Coronary artery (tissue), 2 donors: Measurements from ENCODE around the gene PREX1.
"Not testable (repeated sequence)": the region's sequence is repeated elsewhere in the genome, so short reads cannot be mapped to it uniquely, and the experiment has no call there.

ENCODE experiments used
- DNase-seq: peaks from one replicate; pipeline ENCODE4 v3.0.0-alpha.2; 2017; ENCODE audit warnings: low spot score
- H3K27ac ChIP-seq, 2 donors: fragments of 200-600 bp; sonication (generic); one replicate each; pipeline ENCODE4 v1.5.1; 2016 to 2019
- H3K4me3 ChIP-seq: fragments of 200-600 bp; sonication (generic); 2 replicates; pipeline ENCODE4 v1.5.1; 2016; ENCODE audit warnings: mild to moderate bottlenecking, moderate library complexity
- TF ChIP-seq, protein P1 (sequence below): fragments of 200-600 bp; sonication (generic); IDR thresholded peaks from one replicate; pipeline ENCODE4 v1.5.1; 2019; ENCODE audit warnings: antibody characterized with exemption

PREX1 gene, protein sequence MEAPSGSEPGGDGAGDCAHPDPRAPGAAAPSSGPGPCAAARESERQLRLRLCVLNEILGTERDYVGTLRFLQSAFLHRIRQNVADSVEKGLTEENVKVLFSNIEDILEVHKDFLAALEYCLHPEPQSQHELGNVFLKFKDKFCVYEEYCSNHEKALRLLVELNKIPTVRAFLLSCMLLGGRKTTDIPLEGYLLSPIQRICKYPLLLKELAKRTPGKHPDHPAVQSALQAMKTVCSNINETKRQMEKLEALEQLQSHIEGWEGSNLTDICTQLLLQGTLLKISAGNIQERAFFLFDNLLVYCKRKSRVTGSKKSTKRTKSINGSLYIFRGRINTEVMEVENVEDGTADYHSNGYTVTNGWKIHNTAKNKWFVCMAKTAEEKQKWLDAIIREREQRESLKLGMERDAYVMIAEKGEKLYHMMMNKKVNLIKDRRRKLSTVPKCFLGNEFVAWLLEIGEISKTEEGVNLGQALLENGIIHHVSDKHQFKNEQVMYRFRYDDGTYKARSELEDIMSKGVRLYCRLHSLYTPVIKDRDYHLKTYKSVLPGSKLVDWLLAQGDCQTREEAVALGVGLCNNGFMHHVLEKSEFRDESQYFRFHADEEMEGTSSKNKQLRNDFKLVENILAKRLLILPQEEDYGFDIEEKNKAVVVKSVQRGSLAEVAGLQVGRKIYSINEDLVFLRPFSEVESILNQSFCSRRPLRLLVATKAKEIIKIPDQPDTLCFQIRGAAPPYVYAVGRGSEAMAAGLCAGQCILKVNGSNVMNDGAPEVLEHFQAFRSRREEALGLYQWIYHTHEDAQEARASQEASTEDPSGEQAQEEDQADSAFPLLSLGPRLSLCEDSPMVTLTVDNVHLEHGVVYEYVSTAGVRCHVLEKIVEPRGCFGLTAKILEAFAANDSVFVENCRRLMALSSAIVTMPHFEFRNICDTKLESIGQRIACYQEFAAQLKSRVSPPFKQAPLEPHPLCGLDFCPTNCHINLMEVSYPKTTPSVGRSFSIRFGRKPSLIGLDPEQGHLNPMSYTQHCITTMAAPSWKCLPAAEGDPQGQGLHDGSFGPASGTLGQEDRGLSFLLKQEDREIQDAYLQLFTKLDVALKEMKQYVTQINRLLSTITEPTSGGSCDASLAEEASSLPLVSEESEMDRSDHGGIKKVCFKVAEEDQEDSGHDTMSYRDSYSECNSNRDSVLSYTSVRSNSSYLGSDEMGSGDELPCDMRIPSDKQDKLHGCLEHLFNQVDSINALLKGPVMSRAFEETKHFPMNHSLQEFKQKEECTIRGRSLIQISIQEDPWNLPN (N-terminal part only)

DNA sequence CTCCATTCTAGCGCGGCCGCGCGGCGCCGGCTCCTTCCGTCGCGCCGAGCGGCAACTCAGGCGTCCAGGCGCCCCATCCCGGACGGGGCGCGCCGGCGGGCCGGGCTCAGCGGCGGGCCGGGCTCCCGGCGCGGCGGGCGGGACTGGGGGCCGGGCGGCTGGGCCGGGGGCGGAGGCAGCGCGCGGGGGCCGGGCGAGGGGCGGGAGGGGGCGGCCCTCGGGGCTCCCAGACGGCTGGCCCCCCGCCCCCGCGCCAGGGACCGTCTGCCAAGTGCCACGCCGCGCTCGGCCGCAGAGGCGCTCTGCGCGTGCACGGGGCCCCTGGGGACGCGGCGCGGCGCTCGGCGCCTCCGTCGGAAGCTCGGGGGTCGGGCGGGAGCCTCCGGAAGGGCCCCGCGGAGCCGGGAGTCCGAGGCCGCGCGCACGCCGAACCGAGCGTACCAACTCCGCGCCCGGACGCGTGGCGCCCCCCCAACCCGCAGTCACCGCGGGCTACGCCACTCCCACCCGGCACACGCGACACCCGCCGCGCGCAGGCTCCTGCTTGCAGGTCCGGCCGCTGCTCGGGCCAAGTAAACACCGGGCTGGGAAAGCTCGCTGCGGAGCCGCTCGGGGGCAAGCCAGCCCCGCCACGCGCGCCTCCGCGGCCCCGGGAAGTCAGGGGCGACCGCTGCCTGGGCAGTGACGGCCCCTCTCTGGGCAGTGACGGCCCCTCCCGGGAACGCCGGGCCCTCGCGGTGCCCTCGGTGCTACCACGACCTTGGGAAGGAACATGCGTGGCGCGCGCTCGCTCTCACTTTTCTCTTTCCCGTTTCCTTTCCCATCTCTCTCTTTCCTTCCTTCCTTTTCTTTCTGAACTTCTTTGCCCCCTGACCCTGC is at the start of gene PREX1:
TSS of gene PREX1 (minus strand) at position 145 of the 879 bp plus-strand sequence. CDS start at position 6, 139 bp downstream.
- peak; percentile 84 for DNase-seq
- Histone ChIP-seq H3K27ac (peak within 1 kb of the TSS; percentile 73 to 87), H3K4me3 (peak within 1 kb of the TSS; percentile 84)
- TF ChIP-seq, protein P1, sequence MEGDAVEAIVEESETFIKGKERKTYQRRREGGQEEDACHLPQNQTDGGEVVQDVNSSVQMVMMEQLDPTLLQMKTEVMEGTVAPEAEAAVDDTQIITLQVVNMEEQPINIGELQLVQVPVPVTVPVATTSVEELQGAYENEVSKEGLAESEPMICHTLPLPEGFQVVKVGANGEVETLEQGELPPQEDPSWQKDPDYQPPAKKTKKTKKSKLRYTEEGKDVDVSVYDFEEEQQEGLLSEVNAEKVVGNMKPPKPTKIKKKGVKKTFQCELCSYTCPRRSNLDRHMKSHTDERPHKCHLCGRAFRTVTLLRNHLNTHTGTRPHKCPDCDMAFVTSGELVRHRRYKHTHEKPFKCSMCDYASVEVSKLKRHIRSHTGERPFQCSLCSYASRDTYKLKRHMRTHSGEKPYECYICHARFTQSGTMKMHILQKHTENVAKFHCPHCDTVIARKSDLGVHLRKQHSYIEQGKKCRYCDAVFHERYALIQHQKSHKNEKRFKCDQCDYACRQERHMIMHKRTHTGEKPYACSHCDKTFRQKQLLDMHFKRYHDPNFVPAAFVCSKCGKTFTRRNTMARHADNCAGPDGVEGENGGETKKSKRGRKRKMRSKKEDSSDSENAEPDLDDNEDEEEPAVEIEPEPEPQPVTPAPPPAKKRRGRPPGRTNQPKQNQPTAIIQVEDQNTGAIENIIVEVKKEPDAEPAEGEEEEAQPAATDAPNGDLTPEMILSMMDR = no peak

- Histone ChIP-seq H3K27ac (no peak overlapping the region), H3K4me3 (no peak overlapping the region)
- no peak for DNase-seq
- TF ChIP-seq, protein P1 = no peak
These were observed 49.5 kb upstream of the PREX1 start for GRCh38 chr20:48877304-48877703.

- TF ChIP-seq, protein P1 = no peak
- no peak for DNase-seq
- no peak overlapping the region for H3K27ac ChIP-seq
- H3K4me3 ChIP-seq = no peak overlapping the region
These were observed 48.1 kb upstream of the PREX1 start for GRCh38 chr20:48875914-48876240.

GRCh38 chr20:48875233-48875913 is 47.6 kb upstream of the PREX1 start:
- no peak overlapping the region for H3K4me3 ChIP-seq
- DNase-seq = no peak
- TF ChIP-seq, protein P1 = no peak
- H3K27ac ChIP-seq = no peak overlapping the region

- DNase-seq, H3K4me3 ChIP-seq, H3K27ac ChIP-seq: not testable (repeated sequence)
These were observed 41.6 kb upstream of the PREX1 start for GRCh38 chr20:48869442-48869841.

- TF ChIP-seq, protein P1 = no peak
- DNase-seq = no peak
- no peak overlapping the region for H3K27ac ChIP-seq
- H3K4me3 ChIP-seq = no peak overlapping the region
These were observed 39.1 kb upstream of the PREX1 start for GRCh38 chr20:48866936-48867335.
